Cardiac septum (tissue), 1 donor: ENCODE measurements around the gene TMEM100. TPM values are rescaled to one million over a fixed set of nuclear protein-coding genes. Genes with fewer than 3 reads are reported as not detected.

Experiments
- DNase-seq: peaks from one replicate; pipeline ENCODE4 v3.0.0-alpha.2; 2020; ENCODE audit warnings: low spot score
- intact Hi-C: fragments of 100-400 bp; cut with DNase I; formaldehyde crosslinking; loops from one replicate; pipeline ENCODE4 v1.14.0; 2022
- total RNA-seq: library from RNA; stranded (reverse); fragmentation: NEBNext Ultra II Directional; extraction: Animal tissue kit (Norgen Biotek cat#: 25700); gene quantifications from one replicate; pipeline ENCODE4 v1.2.1, GENCODE V29; 2021
- donor health status: DM: no; HTN: no; CAD: no.

TMEM100 gene
- total RNA-seq, 1 donor from 2014 or later = 5.2 TPM

DNA sequence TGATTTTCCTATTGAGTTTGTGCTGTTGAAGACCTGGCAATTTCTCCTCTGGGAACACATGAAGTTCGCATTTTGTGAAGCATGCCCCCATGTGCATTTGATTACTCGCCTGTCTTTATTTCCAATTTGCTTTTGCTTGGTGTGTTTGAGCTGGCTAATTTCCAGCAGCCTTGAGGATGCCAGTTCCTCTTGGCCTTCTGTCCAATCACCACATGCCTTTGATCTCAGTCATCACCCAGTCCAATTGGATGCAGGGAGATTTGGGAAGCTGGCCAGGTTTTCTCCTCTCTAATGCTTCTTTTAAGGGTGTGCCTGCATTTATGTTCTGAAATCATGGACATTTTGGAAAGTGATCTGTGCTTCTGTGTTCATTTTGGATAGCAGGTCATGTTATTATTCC is 3.8 kb upstream of the TMEM100 start:
- intact Hi-C loops = loop anchor here (10.0 kb wide), 1 partner anchor 302 kb away; the partner anchor contains the start of gene MMD
- no peak for DNase-seq

DNA sequence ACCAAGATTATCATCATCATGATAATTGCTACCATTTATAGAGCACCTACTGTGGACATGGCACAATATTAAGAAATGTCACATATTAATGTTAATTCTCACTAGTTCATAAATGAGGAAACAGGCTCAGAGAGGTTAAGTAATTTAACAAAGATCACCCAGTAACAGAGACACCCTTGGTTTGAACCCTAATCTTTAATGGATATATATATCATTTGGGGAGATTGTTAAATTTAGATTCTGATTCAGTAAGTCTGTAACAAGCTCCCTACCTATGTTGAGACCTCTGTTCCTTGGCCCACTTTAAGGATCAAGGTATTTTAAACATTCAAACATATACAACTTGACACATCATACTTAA is 804 bp upstream of the TMEM100 start:
- intact Hi-C loops = loop anchor here (5.0 to 10.0 kb wide), 2 partner anchors 49 to 299 kb away; partner anchors contain the start of gene MMD
- no peak for DNase-seq

DNA sequence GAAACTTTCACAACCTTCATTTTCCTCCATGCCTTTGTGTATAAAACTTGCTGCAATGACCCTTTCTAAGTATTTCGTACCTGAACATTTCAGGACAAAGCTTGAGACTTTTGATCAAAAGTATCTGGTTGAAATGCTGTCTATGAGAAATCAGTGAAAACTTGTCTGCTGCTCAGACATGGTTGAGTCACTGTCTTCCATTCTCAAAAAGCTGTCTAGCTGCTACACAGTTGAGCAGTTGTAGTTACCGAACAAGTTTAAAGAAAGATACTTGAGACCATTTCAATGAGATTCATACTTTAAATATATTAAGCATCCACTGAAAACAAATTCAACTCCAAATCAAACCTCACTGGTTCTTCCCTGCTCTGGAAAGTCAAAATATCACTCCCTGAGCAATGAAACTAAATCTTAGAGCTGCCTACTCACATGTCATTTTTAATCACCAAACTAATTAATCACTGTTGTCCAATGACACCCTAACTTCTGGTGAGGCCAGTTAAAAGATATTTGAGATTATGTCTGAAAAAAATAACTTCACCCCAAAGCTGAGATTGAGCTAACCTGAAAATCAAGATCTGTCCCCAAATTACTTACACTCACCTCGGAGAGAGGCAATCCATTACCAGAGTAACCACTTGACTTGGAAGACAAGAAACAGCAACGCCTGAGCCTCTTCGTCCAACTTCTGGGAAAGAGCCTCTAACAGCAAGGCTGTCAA is 488 bp downstream of the TMEM100 start:
- intact Hi-C loops = loop anchor here (5.0 to 10.0 kb wide), 2 partner anchors 50 to 297 kb away; partner anchors contain the start of gene MMD
- no peak for DNase-seq

DNA sequence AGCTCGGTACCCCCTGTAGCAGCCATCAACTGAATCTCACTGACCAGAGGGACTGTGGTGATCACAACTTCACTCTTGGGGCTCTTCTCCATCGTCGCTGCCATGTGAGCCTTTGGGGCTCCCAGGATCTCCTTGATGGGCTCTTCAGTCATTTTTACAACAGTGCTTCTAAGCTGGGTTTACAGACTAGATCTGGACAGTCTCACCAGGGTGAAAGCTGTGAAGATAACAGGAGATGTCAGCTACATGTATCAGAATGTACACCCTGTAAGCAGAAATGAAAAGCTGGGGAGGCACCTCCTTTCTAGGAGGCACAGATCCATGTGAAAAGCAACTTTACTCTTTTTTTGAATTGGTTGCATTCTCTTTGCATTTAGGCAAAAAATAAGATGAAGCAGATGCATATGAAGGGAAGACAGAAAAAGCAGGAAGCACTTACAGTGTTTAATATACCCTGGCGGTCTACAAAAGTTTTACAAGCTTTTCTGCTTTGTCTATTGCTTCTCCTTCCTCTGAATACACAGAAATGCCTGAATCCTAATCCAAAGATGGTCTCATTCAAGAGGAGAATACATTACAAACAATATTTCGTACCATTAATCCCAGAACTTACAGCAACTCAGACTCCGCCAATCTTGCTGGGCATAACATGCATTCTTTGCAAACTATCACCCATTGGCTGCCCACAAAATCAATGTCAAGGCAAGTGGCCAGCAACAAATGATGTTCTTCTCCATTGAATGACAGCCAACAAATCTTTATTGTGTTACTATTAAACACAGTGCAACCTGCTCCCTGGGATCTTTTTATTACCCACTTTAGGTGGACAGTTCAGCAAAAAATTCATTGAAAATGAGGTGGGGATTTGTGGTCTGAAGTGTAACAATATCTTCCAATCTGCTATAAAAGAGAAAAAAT is 1.5 kb downstream of the TMEM100 start:
- no peak for DNase-seq
- intact Hi-C loops = loop anchor here (5.0 to 10.0 kb wide), 2 partner anchors 51 to 296 kb away; partner anchors contain the start of gene MMD

DNA sequence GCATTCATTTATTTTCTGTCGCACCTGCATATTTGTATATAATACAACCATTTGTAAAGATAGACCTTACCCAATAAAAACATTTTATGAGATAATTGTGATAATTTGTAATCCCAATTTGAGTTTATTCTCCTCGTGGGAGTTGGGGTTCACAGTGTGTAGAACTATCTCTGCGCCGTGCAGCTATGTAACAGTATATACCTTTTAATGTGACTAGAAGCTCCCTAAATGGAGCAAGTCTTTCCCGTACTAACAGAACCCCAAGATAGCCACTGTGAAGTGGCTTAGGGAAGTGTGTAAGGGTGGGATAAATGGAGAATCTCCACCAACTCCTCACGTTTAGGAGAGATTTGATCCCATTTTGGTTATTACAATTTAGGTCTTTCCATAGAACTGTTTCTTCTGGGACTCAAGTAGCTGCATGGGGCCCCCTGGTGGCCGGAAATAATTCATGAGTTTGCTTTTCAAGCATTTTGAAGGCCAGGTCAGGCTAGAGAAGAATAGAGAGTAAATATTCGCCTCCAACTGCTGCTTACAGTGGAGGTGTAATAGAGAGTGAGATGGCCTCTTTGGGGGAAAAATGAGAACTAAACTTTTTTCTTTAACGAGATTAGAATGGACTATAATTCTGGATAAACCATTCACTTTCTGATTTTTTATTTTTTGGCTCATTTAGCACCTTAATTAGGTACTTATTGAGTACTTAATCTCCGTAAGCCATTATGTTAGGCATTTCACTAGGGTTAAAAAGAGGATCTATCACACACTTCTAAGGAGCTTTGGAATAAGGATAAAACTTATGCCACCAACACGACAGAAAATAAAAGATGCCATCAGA is 4.5 kb downstream of the TMEM100 start:
- intact Hi-C loops = loop anchor here (5.0 kb wide), 2 partner anchors 81 to 191 kb away; no protein-coding TSS in a partner anchor
- DNase-seq = peak; percentile 81

DNA sequence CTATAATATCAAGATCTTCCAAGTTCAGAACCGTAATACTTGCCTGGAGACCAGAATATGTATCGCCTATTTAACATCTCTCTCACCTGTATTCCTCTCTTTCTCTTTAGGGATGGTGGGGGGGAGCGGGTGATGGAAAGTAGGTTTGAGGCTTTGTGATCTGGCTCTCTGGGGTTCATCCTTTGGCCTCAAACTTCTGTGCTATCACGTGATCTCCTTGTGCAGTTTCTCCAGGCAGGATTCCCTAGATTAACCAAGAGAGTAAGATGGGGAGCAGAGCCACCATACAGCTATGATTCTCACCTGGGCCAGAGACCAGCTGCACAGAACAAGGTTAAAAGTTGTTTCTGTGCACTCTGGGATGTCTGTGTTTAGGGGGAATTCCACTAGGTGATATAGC is 5.2 kb downstream of the TMEM100 start:
- DNase-seq = no peak

DNA sequence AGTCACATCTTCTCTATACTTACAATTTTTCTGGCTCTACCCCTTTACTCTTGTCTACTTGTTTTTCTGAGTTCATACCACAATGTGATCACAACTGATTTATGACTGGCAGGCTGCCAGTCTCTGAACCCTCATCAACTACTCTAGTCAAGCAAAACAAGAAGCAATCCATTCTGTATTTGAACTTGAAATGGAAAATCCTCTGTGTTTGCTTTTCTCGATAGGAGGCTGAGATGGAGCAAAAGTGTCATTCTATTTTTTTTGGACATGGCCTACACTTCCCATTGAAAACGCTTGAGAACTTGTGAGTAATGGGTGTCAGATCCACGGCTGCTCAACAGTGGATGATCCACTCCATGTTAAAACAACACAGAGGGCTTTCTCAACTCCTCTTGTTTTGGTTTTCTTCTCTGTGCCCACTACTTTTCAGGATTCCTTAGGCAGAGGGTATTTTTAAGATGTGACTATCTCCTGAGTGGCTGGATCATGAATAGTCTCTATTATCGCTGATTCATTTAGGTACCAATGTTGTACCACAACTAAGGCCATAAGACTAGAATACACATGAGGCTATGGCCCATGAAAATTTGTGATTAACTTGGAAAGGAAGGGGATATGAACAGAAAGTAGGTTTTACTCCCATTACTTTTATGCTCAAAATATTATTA is 11.7 kb downstream of the TMEM100 start:
- intact Hi-C loops = no loop called here
- no peak for DNase-seq

More for the DNA sequence above, 5.2 kb downstream of the TMEM100 start:
- intact Hi-C loops = loop anchor here (5.0 kb wide), 2 partner anchors 80 to 190 kb away; no protein-coding TSS in a partner anchor

DNA sequence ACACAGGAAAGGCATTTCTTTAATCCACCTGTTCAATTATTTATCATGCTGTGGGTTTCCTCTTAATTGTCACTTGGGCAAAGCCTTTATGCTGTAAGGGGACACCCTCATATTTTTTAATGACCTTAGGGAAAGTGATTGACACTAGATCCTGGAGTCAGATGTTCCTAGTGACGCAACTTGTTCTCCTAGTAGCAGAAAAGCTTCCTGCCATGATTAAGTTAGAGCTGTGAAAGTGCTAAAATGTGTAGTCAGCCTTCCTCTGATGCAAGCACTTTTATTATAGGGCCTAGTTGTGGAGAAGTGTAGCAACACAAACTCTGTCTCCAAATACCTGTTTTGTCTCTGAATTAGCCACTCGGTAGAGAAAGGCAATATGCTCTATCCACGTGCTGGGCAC is 12.3 kb downstream of the TMEM100 start:
- no peak for DNase-seq
- intact Hi-C loops = no loop called here

DNA sequence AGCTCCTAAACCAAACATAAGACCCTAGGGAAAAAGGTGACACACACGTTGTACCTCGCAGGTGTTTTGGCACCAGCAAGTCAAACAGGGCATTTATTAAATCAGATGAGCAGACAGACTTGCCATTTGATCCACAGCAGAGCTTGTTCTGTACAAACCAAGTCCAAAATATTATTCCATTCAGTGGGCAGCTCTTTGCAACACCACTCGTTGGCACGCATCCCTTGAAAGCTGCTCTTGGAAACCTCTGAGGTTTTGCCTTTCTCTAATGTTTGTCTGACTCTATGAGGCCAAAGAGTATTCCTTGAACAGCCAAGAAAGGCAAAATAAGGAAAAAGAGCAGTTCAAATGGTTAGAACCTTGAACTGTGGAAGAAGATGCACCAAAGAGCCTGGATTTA is 12.7 kb downstream of the TMEM100 start:
- DNase-seq = no peak
- intact Hi-C loops = loop anchor here (1.0 kb wide), 1 partner anchor 16 kb away; no protein-coding TSS in a partner anchor

DNA sequence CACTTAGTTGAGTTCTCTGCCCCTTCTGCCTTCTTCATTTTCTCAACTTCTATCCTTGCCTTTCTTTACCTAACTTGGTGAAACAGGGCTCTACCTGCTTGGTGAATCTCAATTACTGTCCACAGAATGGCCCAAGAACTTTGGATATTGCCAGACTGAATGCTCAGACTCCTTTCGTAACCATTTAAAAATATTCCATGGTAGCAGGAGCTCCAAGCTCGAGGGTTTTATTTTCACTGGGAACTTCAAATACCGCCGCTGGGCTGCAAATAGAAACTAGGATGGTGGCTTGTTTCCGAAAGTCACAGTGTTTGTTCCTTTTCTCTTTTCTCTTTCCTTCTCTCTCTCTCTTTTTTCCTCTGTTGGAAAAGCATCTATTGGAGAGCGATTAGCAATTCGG is 13.2 kb downstream of the TMEM100 start:
- DNase-seq = no peak
- intact Hi-C loops = loop anchor here (1.0 kb wide), 1 partner anchor 15 kb away; no protein-coding TSS in a partner anchor

DNA sequence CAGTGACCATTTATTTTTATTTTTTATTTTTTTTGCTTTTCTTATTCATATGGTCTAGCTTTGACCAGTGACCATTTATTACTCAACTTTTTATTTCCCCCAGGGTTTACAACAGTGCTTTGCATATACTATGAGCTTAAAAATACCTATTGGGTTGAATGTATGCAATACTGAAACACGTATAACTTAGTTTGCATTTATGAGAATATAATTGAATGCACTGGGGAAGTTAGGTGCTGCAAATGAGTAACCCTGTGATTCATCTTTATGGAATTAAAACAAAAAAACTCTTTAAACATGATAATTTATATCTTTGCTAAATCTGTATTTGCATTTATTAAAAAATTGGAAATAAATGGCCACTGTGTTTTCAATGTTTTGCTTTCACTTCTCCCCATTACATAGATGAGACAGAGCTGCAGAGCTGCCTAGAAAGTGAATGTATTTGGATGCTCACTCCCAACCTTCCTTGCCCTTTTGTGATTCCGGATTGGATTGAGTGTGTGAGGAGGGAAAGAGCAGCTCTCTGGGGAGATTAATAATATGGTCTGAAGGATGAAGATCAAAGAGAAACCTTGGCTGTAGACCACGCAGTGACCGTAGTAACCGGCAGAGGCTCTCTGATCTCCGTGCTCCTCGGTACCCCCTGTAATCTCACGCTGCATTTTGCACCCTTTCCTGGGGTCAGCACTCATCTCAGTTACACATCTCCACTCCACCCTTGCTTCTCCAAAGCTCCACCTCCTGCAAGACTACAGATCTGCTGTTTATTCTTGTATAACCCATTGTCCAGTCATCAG is 14.3 kb downstream of the TMEM100 start:
- intact Hi-C loops = no loop called here
- no peak for DNase-seq

DNA sequence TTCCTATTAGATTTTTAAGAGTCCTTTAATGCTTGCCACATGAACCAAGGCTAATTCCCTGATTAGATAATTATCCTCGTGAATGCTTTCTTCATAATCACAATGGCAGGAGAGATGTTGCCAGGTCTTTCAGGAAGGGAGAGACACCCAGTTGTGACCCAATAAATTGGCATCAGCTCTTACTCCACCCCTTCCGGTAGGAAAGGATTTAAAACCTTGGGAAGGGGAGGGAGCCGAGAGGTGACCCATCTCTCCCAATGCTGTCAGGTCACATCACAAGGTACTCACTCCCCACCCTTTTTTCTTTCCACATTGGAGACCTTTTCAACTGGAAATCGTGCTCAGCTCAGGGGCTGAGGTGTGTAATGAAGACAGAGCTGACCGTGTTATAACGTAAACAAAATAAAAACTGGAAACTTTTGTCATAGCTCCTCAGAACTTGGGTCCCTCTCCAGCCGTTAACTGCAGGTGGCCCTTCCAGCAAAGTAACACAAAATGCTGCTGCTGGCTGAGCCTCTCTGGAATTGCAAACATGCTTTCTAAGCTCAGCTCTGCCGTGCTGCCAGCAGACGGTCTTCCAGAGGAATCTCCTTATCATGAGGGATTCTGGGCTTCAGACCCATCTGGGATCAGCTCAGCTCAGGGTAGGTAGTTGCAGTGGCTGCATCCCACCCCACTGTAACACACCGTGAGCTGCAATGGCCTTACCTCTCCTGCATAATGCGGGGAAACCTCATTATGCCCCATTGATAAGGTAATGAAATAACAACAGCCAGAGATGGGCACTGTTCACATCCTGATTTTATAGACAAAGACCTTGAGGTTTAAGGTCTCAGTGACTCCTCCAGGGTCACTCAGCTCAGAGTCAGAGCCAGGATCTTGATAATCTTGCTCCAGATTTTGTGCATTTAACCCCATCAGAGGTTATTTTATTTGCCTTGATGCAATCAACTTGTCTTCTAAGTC is 15.6 kb downstream of the TMEM100 start:
- intact Hi-C loops = no loop called here
- no peak for DNase-seq

DNA sequence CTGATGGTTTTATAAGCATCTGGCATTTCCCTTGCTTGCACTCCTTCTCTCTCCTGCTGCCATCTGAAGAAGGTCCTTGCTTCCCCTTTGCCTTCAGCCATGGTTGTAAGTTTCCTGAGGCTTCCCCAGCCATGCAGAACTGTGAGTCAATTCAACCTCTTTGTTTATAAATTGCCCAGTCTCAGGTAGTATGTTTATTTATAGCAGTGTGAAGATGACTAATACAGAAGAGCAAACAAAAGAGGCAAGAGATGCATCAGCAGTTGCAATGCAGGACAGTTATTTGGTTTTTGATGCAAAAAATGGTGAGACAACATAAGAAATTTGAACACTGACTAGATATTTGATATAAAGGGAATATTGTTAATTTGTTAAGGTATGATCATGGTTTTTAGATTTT is 16.8 kb downstream of the TMEM100 start:
- no peak for DNase-seq
- intact Hi-C loops = no loop called here

DNA sequence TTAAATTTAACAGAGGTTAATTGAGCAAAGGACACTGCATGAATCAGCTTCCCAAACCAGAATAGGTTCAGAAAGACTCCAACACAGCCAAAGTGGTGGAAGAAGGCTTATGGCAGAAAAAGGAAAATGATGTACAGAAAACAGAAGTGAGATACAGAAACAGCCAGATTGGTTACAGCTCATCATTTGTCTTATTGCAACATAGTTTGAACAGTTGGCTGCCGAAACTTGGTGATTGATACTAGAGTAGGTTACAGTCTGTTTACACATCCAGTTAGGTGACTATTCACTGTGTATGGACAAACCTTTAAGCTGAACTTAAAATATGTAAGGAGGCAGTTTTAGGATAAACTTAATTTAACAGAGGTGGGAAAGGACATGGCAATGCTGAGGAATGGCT is 18.3 kb downstream of the TMEM100 start:
- DNase-seq = no peak

DNA sequence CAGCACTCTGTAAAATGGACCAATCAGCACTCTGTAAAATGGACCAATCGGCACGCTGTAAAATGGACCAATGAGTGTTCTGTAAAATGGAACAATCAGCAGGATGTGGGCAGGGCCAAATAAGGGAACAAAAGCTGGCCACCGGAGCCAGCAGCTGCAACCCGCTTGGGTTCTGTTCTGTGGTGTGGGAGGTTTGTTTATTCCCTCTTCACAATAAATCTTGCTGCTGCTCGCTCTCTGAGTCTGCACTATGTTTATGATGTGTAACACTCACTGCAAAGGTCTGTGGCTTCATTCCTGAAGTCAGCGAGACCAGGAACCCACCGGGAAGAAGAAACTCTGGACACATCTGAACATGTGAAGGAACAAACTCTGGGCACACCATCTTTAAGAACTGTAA is 20.5 kb downstream of the TMEM100 start:
- intact Hi-C loops = no loop called here

More for the DNA sequence above, 18.3 kb downstream of the TMEM100 start:
- intact Hi-C loops = no loop called here

DNA sequence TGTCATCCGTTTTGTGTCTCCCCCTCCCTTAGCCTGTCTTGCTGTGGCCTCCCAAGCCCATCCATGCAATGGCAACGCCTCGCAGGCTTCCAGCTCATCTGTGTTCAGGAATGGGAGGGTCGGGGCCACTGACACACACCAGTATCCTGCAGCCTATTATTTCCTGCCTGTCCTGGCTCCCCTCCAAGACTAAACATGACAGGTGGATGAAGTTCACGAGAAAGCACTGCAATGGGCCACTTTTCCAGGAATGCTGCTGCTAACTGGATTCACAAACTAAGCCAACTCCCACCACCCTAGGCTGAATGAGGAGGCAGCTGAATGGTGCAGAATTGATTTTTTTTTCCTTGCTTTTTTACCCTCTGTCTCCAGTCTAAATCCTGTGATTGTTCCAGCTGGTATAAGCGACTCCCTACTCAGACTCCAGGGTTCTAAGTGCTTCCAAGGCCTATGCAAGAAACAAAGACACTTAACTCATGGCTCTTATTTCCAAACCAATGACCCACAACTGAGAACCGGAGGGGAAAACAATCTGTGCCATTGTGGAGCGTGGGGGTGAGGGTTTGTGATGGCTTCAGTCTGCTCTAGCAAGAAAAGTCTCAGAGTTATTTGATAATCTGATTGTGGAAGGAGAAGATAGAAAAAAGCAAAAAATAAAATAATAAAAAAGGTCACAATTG is 23.3 kb downstream of the TMEM100 start:
- no peak for DNase-seq
- intact Hi-C loops = no loop called here

More for the DNA sequence above, 20.5 kb downstream of the TMEM100 start:
- no peak for DNase-seq
